22Rv1 (cell line): Measurements from ENCODE around the gene SSH3.

Source experiments
- CTCF ChIP-seq: fragments of 450-650 bp; IDR thresholded peaks from 2 replicates; pipeline ENCODE4 v1.5.1; 2017; ENCODE audit warnings: mild to moderate bottlenecking
- ZFX ChIP-seq: fragments of 450-650 bp; IDR thresholded peaks from 2 replicates; pipeline ENCODE4 v1.6.1; 2017; ENCODE audit warnings: antibody characterized with exemption, borderline replicate concordance

GRCh38 chr11:67349928-67350465, 46.7 kb downstream of the SSH3 start:
- no peak for TF ChIP-seq CTCF
- no peak for TF ChIP-seq ZFX
